Smooth muscle cell (in vitro differentiated cells): ENCODE data around the gene ARHGAP27. TPM values are rescaled to one million over a fixed set of nuclear protein-coding genes. Genes with fewer than 3 reads are reported as not detected.
"Not testable (repeated sequence)": the region's sequence is repeated elsewhere in the genome, so short reads cannot be mapped to it uniquely, and the experiment has no call there.

Experiments used
- DNase-seq: peaks from one replicate; lab custom pipeline; 2025; ENCODE audit not compliant: unreplicated experiment; lab: John Stamatoyannopoulos, UW
- H2AFZ ChIP-seq: fragments of 200-600 bp; sonication (generic); 2 replicates; pipeline ENCODE4 v1.6.0; 2016; ENCODE audit warnings: antibody characterized with exemption, low read depth, mild to moderate bottlenecking
- H3F3A ChIP-seq: fragments of 200-600 bp; sonication (generic); 2 replicates; pipeline ENCODE4 v1.6.0; 2017; ENCODE audit warnings: antibody characterized with exemption, low read depth
- H3K27ac ChIP-seq: fragments of 200-600 bp; sonication (generic); 2 replicates; pipeline ENCODE4 v1.5.1; 2016; ENCODE audit warnings: low read depth, mild to moderate bottlenecking
- H3K27me3 ChIP-seq: fragments of 200-600 bp; sonication (generic); 2 replicates; pipeline ENCODE4 v1.6.1; 2016; ENCODE audit warnings: low read depth, mild to moderate bottlenecking
- H3K36me3 ChIP-seq: fragments of 200-600 bp; sonication (generic); 2 replicates; pipeline ENCODE4 v1.5.1; 2016; ENCODE audit warnings: low read depth
- H3K4me1 ChIP-seq: fragments of 200-600 bp; sonication (generic); 2 replicates; pipeline ENCODE4 v1.5.1; 2016; ENCODE audit warnings: low read depth
- H3K4me2 ChIP-seq: fragments of 200-600 bp; sonication (generic); 2 replicates; pipeline ENCODE4 v1.6.0; 2016; ENCODE audit warnings: mild to moderate bottlenecking
- H3K4me3 ChIP-seq: fragments of 200-600 bp; sonication (generic); 2 replicates; pipeline ENCODE4 v1.5.1; 2016; ENCODE audit warnings: mild to moderate bottlenecking
- H3K79me2 ChIP-seq: fragments of 200-600 bp; sonication (generic); 2 replicates; pipeline ENCODE4 v1.6.0; 2016; ENCODE audit warnings: low read depth, mild to moderate bottlenecking
- H3K9ac ChIP-seq: fragments of 200-600 bp; sonication (generic); 2 replicates; pipeline ENCODE4 v1.6.0; 2016; ENCODE audit warnings: low read depth
- H3K9me3 ChIP-seq: fragments of 200-600 bp; sonication (generic); replicated peaks from 2 replicates; pipeline ENCODE4 v1.5.1; 2016; ENCODE audit warnings: low read depth
- H4K20me1 ChIP-seq: fragments of 200-600 bp; sonication (generic); 2 replicates; pipeline ENCODE4 v1.6.0; 2016; ENCODE audit warnings: low read depth
- WGBS: methylation state at CpG from one replicate; pipeline ENCODE4 v1.1.7; 2016; ENCODE audit warnings: low lambda C conversion rate; 5-methylcytosine and 5-hydroxymethylcytosine counted together
- polyA plus RNA-seq: library from polyadenylated mRNA; unstranded; fragments of >200 nt; fragmentation: Nextera tagmentation; extraction: Ambion mirVana; gene quantifications from 2 replicates; pipeline ENCODE4 v1.2.1, GENCODE V29; 2016
- total RNA-seq: library from RNA; depleted of rRNA; stranded (reverse); fragments of >200 nt; gene quantifications from 2 replicates; pipeline ENCODE4 v1.2.3, GENCODE V29; 2014
- TF ChIP-seq, protein P1 (sequence below): fragments of 200-600 bp; sonication (generic); IDR thresholded peaks from 2 replicates; pipeline ENCODE4 v1.5.1; 2017; ENCODE audit warnings: borderline replicate concordance, mild to moderate bottlenecking, antibody characterized with exemption; ENCODE audit not compliant: insufficient read depth, poor library complexity, severe bottlenecking

The ARHGAP27 gene, protein sequence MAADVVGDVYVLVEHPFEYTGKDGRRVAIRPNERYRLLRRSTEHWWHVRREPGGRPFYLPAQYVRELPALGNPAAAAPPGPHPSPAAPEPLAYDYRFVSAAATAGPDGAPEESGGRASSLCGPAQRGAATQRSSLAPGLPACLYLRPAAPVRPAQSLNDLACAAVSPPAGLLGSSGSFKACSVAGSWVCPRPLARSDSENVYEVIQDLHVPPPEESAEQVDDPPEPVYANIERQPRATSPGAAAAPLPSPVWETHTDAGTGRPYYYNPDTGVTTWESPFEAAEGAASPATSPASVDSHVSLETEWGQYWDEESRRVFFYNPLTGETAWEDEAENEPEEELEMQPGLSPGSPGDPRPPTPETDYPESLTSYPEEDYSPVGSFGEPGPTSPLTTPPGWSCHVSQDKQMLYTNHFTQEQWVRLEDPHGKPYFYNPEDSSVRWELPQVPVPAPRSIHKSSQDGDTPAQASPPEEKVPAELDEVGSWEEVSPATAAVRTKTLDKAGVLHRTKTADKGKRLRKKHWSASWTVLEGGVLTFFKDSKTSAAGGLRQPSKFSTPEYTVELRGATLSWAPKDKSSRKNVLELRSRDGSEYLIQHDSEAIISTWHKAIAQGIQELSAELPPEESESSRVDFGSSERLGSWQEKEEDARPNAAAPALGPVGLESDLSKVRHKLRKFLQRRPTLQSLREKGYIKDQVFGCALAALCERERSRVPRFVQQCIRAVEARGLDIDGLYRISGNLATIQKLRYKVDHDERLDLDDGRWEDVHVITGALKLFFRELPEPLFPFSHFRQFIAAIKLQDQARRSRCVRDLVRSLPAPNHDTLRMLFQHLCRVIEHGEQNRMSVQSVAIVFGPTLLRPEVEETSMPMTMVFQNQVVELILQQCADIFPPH
- total RNA-seq (3.0 and 3.6 TPM in 2 replicates), polyA plus RNA-seq (3.7 and 9.0 TPM in 2 replicates)

DNA sequence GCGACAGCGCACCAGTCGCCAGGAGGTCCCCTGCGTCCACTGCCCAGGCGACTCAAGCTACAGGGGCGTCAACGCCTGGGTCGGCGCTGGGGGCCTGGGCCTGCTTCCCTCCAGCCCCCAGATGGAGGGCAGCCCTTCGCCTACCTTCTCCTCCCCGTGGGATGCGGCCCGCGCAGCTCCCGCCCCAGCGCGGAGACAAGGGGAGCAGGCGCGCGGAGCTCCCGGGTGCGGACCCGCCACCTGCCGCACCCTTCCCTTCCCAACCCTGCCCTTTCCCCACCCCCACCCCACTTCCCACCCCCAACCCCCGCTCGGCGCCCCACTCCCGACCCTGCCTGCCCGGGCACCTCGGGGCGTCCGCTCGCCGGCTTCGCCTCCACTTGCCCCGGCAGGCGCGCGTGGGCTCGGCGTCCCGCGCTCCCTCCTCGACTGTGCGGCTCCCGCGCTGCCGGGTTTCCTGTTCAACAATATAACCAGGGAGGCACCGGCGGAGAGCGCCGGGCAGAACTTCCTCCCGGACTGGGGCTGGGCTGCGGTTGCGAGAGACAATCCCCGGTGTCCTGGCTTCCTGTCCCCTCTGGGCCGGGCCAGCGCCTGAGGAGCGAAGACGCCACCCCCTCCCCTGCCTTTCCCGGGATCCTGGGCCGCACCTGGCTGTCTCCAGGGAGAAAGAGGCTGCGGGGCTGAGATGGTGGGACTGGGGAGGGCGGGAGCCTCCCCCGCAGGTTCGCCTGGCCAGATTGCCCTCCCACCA is at the start of gene ARHGAP27:
TSS of gene ARHGAP27 (minus strand) at position 466 of the 754 bp plus-strand sequence. CDS start 2,591 bp downstream, outside the sequence.
- Histone ChIP-seq H3K4me2 (peak within 1 kb of the TSS; percentile 89), H3K4me1 (peaks cover 17% of the 10 kb centered on the region), H3K9ac (peak within 1 kb of the TSS; percentile 28), H2AFZ (no peak within 1 kb of the TSS), H3K9me3 (no peaks in the 10 kb centered on the region), H3K4me3 (peak within 1 kb of the TSS; percentile 56), H3K27ac (peak within 1 kb of the TSS; percentile 45), H4K20me1 (peaks cover 16% of the 10 kb centered on the region), H3K79me2 (no peaks in the 10 kb centered on the region), H3K27me3 (peaks cover 55% of the 10 kb centered on the region), H3F3A (no peaks in the 10 kb centered on the region), H3K36me3 (no peaks in the 10 kb centered on the region)
- TF ChIP-seq, protein P1, sequence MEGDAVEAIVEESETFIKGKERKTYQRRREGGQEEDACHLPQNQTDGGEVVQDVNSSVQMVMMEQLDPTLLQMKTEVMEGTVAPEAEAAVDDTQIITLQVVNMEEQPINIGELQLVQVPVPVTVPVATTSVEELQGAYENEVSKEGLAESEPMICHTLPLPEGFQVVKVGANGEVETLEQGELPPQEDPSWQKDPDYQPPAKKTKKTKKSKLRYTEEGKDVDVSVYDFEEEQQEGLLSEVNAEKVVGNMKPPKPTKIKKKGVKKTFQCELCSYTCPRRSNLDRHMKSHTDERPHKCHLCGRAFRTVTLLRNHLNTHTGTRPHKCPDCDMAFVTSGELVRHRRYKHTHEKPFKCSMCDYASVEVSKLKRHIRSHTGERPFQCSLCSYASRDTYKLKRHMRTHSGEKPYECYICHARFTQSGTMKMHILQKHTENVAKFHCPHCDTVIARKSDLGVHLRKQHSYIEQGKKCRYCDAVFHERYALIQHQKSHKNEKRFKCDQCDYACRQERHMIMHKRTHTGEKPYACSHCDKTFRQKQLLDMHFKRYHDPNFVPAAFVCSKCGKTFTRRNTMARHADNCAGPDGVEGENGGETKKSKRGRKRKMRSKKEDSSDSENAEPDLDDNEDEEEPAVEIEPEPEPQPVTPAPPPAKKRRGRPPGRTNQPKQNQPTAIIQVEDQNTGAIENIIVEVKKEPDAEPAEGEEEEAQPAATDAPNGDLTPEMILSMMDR: no peak
- no peak for DNase-seq
- under 1% methylated on average over 48 of the region's 66 CpGs for WGBS

DNA sequence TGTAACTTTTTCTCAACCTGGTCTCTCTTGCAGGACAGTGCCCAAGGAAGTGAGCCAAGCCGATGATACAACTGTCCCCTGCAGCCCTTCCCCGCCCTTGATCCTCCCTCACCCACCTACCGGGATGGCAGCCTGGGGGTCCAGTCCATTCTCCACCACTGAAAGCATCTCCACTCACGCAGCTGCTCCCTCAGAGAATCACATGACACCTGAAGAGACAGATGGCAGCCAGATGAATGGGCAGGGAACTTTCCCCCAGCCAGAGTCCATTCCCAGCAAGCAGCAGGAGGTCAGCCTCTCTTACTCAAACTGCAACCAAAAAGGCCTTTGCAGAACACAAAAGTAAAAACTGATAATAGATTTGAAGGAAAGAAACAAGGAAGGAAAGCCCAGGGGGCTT is 49.6 kb upstream of the ARHGAP27 start:
- not testable (repeated sequence) for H3K27me3 ChIP-seq, H3K79me2 ChIP-seq, H3K9me3 ChIP-seq, H3F3A ChIP-seq, H2AFZ ChIP-seq, H3K36me3 ChIP-seq, H3K9ac ChIP-seq, H3K4me2 ChIP-seq, DNase-seq, H3K27ac ChIP-seq, H3K4me3 ChIP-seq, H3K4me1 ChIP-seq
- 96% methylated on average over 3 of the region's 4 CpGs for WGBS
- H4K20me1 ChIP-seq: peaks cover 23% of the 10 kb centered on the region

DNA sequence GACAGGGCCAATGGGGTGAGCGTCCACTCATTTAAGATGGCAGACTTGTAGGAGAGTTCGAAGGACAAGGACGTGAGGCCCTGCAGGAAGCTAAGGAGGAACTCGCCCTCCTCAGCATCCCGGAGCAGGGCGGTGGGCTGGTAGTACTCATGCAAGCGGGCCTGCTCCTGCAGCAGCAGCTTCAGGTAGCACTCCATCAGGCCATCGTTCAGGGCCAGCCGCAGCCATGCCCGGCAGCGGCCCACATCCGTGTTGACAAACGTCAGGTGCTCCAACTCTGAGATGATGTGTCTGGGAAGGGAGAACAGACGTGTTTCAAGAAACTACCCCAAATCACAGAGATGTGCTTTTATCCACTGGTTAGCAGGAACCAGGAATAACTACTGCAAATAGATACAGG is 42.8 kb upstream of the ARHGAP27 start:
- H2AFZ ChIP-seq, H3K27me3 ChIP-seq, H3K9ac ChIP-seq, H3K9me3 ChIP-seq, H3K4me1 ChIP-seq, H3K36me3 ChIP-seq, DNase-seq, H3K4me2 ChIP-seq, H3K4me3 ChIP-seq, H3K79me2 ChIP-seq, H3K27ac ChIP-seq, H3F3A ChIP-seq, H4K20me1 ChIP-seq: not testable (repeated sequence)
- 97% methylated on average over 14 of the region's 14 CpGs for WGBS

DNA sequence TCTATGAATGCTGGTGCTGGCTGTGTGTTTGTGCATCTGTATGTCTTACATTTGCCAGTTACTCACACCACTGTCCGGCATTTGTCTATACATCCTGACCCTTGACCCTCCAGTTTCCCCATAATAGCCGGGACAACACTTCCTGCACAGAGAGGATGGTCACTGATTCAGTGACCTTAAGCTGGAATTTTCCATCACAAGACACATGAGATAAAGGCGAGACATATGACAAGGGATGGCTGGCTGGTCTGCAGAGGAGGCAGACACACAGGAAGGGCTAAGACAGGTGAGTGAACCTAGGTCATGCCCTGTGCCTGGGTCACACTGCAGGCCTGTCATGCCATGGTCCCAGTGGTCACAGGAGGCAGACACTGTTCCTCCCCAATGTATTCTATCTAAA is 39.6 kb upstream of the ARHGAP27 start:
- H3K9me3 ChIP-seq, H3K4me3 ChIP-seq, H3K27ac ChIP-seq, H3K36me3 ChIP-seq, DNase-seq, H3F3A ChIP-seq, H2AFZ ChIP-seq, H4K20me1 ChIP-seq, H3K4me2 ChIP-seq, H3K4me1 ChIP-seq, H3K27me3 ChIP-seq, H3K79me2 ChIP-seq, H3K9ac ChIP-seq: not testable (repeated sequence)
- 87% methylated on average over 3 of the region's 3 CpGs for WGBS

DNA sequence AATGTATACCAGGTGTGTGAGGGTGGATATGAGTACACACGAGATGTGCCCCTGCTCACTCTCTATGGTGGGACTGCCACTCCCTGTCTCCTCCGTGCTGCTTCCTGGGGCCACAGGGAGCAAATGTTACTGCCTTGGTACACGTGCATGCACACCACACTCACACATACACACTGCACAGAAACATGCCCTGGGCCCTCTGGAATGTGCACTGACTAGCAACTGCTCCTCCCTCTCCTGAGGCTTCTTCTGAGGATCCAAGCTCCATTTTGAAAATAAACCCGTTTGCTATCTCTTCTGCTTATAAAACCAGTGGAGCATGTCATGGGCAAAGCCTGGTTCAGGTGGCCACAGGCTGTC is 36.5 kb upstream of the ARHGAP27 start:
- H3K79me2 ChIP-seq, H4K20me1 ChIP-seq, H3K36me3 ChIP-seq, H3K4me1 ChIP-seq, H3K9ac ChIP-seq, H3K4me2 ChIP-seq, H3K4me3 ChIP-seq, H2AFZ ChIP-seq, H3K27ac ChIP-seq, H3F3A ChIP-seq, DNase-seq, H3K9me3 ChIP-seq, H3K27me3 ChIP-seq: not testable (repeated sequence)
- 65% methylated on average over 4 of the region's 4 CpGs for WGBS

DNA sequence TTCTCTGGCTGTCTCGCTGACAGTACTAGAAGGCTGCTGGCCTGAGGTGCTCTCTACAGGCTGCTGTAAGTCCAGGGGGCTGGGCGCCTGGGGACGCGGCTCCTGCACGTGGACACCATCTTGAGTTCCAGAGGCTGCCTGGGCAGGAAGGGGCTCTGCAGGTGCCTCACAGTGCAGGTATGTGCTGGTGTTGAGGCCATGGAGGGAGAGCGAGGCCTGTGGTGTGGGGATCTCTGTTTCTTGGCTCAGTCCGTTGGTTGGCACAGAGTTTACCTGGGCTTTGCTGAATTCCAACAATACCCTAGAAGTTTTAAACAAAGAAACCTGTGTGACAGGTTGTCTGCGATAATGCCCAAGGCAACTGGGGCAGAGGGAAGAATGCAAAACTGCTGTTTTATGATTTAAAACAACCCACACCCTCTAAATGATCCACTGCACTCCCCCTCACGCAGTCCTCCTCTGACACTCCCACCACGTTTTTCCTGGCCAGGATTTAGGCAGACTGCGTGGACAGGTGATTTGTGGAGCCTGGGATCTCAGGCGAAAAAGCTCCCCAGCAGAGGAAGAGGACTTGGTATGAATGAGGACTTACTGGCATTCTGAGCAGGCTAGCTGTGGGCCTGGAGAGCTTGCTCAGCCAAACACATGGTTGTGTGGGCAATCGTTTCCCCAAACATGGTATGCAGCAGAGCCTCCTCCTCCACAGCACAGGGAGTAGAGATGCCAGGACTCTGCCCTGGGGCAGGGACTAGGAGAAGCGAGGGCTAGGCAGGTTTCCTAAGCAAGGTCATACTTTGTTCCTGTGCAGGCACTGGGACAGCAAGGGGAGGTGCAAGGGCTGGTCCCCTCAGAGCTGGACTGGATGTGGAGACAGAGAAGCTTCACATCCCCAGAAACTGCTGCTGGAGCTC is 35.9 kb upstream of the ARHGAP27 start:
- not testable (repeated sequence) for H2AFZ ChIP-seq, H3K27ac ChIP-seq, H3K27me3 ChIP-seq, H3K9ac ChIP-seq, H3F3A ChIP-seq, H4K20me1 ChIP-seq, H3K4me3 ChIP-seq, H3K4me1 ChIP-seq, DNase-seq, H3K79me2 ChIP-seq, H3K9me3 ChIP-seq, H3K4me2 ChIP-seq, H3K36me3 ChIP-seq
- 79% methylated on average over 13 of the region's 14 CpGs for WGBS
